ENCODE results near the gene MSANTD3.

MSANTD3 gene

GRCh38 chr9:100449420-100449819 lies 22.5 kb downstream of the MSANTD3 start:
- TF ChIP-seq CTCF (IDR thresholded peaks at IDR 0.05; ENCODE audit: low read depth, low read length, missing control alignments) = no peak

GRCh38 chr9:100452894-100453293 lies 26.0 kb downstream of the MSANTD3 start:
- no peak for TF ChIP-seq CTCF (IDR thresholded peaks at IDR 0.05; ENCODE audit: low read depth, low read length, missing control alignments)
- DNase-seq (ENCODE audit: low read depth) = no peak
- no peak overlapping the region for H3K4me3 ChIP-seq (ENCODE audit: low read depth, low read length)

More at GRCh38 chr9:100449420-100449819, 22.5 kb downstream of the MSANTD3 start:
- DNase-seq (ENCODE audit: low read depth) = no peak
- H3K4me3 ChIP-seq (ENCODE audit: low read depth, low read length) = no peak overlapping the region

GRCh38 chr9:100455470-100455869 lies 28.5 kb downstream of the MSANTD3 start:
- H3K4me3 ChIP-seq (ENCODE audit: low read depth, low read length) = no peak overlapping the region
- TF ChIP-seq CTCF (IDR thresholded peaks at IDR 0.05; ENCODE audit: low read depth, low read length, missing control alignments) = no peak
- no peak for DNase-seq (ENCODE audit: low read depth)

- no peak overlapping the region for H3K4me3 ChIP-seq (ENCODE audit: low read depth, low read length)
- no peak for TF ChIP-seq CTCF (IDR thresholded peaks at IDR 0.05; ENCODE audit: low read depth, low read length, missing control alignments)
- no peak for DNase-seq (ENCODE audit: low read depth)
These were observed 30.6 kb downstream of the MSANTD3 start for GRCh38 chr9:100457517-100457916.

- no peak for TF ChIP-seq CTCF (IDR thresholded peaks at IDR 0.05; ENCODE audit: low read depth, low read length, missing control alignments)
- no peak for DNase-seq (ENCODE audit: low read depth)
- H3K4me3 ChIP-seq (ENCODE audit: low read depth, low read length) = no peak overlapping the region
These were observed 33.0 kb downstream of the MSANTD3 start for GRCh38 chr9:100459963-100460362.

GRCh38 chr9:100465274-100465673 lies 38.3 kb downstream of the MSANTD3 start:
- DNase-seq (ENCODE audit: low read depth) = no peak
- H3K4me3 ChIP-seq (ENCODE audit: low read depth, low read length) = no peak overlapping the region
- no peak for TF ChIP-seq CTCF (IDR thresholded peaks at IDR 0.05; ENCODE audit: low read depth, low read length, missing control alignments)

GRCh38 chr9:100465761-100466160 lies 38.8 kb downstream of the MSANTD3 start:
- no peak for DNase-seq (ENCODE audit: low read depth)
- TF ChIP-seq CTCF (IDR thresholded peaks at IDR 0.05; ENCODE audit: low read depth, low read length, missing control alignments) = no peak
- H3K4me3 ChIP-seq (ENCODE audit: low read depth, low read length) = no peak overlapping the region

Measured in GM12864 (cell line).